ENCODE results near the gene SLC26A1.

GRCh38 chr4:1019320-1019719 is 26.1 kb upstream of the SLC26A1 start:
- TF ChIP-seq, protein P1, sequence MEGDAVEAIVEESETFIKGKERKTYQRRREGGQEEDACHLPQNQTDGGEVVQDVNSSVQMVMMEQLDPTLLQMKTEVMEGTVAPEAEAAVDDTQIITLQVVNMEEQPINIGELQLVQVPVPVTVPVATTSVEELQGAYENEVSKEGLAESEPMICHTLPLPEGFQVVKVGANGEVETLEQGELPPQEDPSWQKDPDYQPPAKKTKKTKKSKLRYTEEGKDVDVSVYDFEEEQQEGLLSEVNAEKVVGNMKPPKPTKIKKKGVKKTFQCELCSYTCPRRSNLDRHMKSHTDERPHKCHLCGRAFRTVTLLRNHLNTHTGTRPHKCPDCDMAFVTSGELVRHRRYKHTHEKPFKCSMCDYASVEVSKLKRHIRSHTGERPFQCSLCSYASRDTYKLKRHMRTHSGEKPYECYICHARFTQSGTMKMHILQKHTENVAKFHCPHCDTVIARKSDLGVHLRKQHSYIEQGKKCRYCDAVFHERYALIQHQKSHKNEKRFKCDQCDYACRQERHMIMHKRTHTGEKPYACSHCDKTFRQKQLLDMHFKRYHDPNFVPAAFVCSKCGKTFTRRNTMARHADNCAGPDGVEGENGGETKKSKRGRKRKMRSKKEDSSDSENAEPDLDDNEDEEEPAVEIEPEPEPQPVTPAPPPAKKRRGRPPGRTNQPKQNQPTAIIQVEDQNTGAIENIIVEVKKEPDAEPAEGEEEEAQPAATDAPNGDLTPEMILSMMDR (IDR thresholded peaks at IDR 0.05) = no peak
- no peak for TF ChIP-seq POLR2A (IDR thresholded peaks at IDR 0.05)
